NCI-H1105 treated with DMSO at 0.1 percent for 48 hours (cell line): ENCODE measurements around the gene TAF1C.
"Not testable (repeated sequence)": the region's sequence is repeated elsewhere in the genome, so short reads cannot be mapped to it uniquely, and the experiment has no call there.

Source experiments
- DNase-seq: peaks from one replicate; lab custom pipeline; 2025; lab: John Stamatoyannopoulos, UW

The TAF1C gene, protein sequence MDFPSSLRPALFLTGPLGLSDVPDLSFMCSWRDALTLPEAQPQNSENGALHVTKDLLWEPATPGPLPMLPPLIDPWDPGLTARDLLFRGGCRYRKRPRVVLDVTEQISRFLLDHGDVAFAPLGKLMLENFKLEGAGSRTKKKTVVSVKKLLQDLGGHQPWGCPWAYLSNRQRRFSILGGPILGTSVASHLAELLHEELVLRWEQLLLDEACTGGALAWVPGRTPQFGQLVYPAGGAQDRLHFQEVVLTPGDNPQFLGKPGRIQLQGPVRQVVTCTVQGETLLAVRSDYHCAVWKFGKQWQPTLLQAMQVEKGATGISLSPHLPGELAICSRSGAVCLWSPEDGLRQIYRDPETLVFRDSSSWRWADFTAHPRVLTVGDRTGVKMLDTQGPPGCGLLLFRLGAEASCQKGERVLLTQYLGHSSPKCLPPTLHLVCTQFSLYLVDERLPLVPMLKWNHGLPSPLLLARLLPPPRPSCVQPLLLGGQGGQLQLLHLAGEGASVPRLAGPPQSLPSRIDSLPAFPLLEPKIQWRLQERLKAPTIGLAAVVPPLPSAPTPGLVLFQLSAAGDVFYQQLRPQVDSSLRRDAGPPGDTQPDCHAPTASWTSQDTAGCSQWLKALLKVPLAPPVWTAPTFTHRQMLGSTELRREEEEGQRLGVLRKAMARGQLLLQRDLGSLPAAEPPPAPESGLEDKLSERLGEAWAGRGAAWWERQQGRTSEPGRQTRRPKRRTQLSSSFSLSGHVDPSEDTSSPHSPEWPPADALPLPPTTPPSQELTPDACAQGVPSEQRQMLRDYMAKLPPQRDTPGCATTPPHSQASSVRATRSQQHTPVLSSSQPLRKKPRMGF

DNA sequence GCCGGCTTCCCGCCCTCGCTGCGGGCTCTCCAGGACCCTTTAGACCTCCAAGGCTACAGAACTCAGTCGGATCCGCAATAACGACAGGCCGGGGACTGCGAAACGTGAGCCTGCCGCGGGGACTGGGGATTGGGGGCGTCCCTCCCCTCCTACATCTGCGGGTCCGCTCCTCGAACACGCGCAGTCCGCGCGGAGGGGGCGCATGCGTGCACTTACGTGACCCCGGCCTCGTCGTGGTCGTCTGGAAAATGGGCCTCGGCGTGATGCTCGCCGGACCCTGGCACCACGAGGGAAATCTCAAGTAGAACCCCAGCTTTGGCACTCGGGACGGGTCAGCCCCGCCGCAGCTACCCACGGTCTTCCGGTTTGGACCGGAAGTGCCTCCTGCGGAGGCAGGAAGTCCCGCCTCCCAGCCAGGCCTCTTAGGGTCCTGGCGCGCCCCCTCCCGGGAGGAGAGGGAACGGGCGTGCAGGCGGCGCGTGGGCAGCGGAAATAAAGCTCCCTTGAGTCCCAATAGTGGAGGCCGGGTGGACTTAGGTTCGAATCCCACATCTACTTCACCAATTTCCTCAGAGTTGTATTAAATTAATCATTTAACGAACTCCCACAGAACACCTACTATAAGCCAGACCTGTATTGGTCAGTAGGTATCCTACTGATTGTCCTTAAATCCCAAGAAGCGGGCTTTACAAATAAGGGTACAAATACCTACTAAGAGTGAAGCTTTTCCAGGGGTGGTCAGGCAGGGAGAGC lies at the start of gene TAF1C:
Gene TAF1C, minus strand, starts transcription at position 373 of the 753 bp plus-strand sequence. CDS start 2,069 bp downstream, outside the sequence.
- DNase-seq = peak; percentile 77

DNA sequence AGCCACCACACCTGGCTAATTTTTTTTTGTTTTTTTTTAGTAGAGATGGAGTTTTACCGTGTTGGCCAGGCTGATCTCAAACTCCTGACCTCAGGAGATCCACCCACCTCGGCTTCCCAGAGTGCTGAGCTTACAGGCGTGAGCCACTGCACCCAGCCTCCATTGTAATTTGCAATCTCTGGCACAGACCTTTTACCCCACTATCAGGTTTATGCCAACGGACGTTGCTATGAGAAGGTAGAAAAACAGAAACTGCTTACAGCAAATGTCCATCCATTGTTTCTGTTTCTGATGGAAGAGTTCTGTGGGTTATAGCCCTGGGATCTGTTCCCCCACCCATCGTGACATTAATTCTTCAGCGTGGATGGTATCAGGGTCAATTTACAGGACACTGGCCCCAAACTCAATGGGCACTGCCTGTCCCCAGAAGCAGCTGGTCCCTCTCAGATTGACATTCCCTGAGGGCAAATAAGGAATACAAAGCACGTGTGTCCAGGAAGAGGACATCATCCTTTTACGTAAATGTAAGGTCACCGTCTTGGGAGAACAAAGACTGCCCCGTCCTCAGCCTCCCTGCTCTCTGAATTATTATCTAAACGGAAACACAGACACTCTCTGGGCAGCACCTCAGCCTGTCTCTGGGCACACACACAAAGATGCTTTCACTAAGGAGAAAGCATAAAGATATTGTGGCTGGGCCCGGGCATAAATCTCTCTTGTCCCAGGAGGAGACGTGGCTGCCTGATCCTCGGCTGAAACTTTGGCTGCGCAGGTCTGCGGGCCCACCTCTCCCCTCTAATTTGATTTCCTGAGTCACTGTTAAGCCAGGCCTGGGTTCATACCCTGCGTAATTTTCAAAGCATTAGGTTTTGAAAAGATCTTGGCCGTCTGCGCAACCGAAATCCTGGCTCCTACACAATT lies 47.7 kb upstream of the TAF1C start:
- no peak for DNase-seq

DNA sequence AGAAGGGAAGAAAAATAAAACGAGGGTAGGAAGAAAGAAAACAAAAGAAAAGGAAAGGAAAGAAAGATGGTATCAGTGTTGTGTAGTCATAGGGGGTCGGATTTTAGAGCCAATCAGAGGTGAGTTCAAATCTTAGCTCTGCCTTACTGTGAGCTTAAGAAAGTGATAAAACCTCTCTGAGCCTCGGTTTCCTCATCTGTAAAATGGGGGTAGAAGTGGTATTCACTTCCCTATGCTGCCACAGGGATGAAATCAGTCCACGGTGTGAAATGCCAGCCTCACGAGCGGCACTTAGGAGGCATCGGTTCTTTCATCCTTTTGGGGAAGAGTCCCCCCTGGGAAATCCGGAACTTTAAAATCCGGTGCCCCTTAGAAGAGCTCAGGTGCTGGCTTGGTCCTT lies 46.9 kb upstream of the TAF1C start:
- no peak for DNase-seq

DNA sequence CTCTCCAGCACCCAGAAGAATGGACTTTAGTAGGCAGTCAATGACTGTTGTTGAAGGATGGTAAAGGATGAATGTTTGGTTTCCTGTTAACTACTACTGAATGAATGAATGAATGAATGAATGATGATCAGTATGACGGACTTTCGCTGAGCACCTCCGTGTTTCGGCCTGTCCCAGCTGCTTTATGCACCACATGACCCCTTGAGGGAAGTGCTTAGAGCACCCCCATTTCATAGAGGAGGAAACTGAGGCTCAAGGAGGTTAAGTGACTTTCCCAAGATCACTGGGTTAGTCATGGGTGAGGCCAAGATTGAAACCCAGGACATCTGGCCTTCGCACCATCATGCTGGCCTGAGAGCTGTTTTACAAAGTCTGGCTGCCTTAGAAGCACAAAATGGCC lies 46.1 kb upstream of the TAF1C start:
- no peak for DNase-seq

DNA sequence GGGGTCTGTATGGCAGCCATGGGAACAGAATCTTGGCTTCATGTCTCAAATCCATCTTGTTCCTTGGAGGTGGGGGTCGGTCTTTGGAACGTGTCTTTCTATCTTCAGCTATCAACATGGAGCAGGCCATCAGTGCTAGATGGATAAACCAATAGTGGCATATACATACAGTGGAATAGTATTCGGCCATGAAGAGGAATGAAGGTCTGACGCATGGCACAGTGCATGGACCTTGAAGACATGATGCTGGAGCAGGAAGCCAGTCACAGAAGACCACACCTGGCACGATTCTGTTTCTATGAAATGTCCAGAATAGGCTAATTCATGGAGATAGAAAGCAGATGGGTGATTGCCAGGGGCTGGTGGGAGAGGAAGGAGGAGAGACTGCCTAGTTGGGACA lies 45.2 kb upstream of the TAF1C start:
- no peak for DNase-seq

DNA sequence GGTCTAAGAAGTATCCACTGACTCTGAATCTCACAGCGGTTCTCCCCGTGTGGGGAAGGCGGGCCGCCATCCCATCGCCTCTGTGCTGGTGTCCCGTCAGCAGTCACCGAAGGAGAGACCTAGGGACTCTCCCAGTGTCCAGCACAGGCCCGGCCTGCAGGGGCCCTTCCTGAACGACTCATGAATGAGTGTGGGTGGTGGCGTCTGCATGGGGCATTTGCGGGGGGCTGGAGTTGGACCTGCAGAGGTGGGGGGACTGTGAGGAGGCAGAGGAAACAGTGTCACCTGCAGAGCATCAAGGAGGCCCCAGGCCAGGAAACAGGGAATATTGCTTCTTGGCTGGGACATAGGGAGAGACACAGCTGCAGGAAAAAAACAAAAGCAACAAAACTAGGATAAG lies 42.6 kb upstream of the TAF1C start:
- no peak for DNase-seq

DNA sequence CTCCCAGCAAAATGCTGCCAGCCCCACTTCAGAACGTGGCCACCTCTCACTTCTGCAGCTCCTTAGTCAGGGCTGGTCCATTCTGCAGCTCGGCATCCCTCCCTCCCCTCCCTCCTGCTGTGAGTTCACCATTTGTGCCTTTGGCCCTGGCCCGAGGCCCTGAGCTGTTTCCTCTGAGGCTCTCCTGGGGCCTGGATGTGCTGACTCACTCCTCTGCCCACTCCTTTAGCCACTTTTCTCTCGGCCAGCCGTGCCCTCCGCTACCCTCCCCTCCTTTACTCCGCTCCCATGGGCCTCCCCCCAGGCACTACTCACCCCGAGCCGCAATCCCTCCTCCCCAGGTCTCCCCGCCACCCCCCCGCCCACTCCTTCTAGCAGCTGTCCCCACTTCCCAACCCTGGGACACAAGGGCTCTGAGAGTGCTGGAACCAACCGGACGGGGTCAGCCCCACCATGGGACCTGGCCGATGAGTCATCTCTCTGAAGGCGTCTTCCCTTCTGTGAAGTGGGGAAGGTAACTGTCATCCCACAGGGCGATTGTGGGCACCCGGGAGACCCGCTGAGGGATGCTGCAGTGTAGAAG lies 41.5 kb upstream of the TAF1C start:
- no peak for DNase-seq

DNA sequence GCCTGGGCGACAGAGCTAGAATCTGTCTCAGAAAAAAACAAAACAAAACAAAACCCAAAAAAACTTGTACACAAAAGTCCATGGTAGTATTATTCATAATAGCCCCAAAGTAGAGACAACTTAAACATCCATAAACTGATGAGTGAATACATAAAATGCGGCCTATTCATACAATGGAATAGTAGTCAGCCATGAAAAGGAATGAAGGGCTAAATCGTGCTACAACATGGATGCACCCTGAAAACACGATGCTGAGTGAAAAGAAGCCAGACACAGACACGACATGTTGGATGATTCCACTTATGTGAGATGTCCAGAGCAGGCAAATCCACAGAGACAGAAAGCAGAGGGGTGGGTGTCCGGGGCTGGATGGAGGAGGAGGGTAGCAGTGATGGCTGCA lies 40.7 kb upstream of the TAF1C start:
- DNase-seq = no peak

DNA sequence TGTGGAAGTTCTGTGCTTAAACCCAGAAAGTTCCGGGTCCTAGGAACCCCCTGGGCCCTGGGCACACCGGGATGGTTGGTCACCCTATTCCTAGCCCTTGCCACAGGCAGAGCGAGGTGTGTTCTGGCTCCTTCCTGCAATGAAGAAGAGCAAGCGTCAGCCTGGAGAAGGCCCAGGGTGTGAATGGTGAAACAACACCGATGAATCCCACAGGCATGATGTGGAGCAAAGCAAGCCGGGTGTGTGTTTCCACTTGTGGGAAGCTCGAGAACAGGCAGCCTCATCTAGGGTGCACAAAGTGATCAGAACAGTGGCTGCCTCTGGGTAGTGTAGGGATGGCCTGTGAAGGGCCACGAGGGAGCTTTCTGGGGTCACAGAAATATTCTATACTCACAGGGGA lies 39.2 kb upstream of the TAF1C start:
- no peak for DNase-seq

DNA sequence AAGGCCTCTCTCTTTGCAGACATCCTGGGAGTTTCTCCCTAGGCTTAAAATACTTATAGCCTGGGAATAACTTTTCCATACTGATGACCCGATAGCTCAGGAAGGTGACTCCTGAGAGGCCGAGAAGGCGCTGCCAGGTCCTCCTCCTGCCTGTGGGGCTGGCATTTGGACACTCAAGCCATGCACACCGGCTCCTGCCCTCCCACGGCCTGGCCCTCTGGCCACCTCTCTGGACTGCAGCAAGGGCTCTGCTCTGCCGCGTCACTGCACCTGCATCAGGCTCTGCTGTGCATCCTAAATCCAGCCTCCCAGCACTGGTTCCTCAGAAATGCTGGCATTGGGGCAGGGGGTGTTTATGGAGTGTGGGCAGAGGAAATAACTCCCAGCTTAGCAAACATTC lies 38.7 kb upstream of the TAF1C start:
- DNase-seq = no peak

DNA sequence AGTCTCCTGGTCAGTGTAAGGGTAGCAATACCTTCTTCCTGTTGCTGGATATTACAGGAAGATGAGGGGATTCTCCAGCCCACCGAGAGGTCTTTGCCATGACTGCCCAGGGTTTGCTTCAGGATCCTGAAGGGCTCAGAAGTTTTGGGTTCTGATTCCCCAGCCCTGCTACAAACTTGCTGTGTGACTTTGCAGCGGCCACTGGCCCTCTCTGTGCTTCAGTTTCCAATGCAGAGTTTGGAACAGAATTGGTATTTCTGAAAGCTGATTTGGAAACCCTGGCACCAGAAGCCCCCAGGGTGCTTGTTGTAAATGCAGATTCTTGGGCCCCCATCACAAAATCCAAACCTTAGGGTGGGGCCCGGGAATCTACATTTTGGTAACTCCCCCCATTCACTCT lies 38.3 kb upstream of the TAF1C start:
- DNase-seq = no peak

DNA sequence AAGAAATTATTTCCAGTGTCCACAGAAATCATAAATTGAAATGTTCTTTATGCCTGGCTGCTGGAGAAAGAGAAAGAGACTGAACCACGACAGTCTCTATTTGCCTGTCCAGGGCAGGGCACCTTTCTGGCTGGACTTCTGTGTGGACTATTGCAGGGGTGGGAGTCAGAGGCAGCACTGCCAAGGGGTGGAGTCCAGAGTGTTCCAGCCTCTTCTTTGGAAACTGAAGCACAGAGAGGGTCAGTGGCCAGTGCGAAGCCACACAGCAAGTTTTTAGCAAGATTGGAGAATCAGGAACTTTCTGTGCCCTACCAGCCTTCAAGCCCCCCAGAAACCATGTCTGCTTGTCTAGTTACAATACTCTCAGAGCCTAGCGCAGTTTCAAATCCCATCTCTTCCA lies 37.7 kb upstream of the TAF1C start:
- no peak for DNase-seq

DNA sequence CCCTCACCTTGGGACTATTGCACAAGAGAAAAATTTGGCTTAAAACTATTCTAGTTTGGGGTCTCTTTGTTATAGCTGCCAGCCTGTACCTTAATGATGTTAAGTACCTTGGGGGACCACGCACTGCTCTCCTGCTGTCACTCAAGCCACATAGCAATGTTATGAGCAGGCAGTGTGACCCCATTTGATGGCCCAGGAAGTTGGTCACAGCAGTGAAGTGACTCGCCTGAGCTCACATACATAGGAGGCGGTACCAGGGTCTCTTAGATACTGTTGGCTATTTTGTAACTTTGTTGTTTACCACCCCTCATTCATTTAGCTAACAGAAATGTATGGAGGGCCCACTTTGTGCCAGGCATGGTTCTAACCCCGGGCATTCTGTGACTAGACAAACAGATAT lies 36.6 kb upstream of the TAF1C start:
- DNase-seq = no peak

DNA sequence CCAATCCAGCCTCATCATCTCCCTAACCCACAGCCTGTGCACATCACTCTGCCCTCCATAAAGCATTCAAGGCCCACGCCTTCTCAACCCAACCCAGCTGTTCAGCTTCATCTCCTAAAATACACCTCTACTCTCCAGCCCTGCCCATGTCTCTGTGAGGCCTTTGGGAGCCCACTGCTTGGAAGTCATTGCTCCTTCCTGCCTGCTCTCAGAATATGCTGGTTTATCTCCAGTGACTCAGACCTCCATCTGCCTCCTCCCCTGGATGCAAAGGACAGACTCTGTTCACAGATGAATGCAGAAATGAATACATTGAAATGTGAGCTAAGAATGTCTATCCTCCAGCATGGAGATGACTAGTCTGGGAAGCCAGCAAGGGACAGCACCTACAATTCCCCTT lies 34.0 kb upstream of the TAF1C start:
- DNase-seq = no peak

DNA sequence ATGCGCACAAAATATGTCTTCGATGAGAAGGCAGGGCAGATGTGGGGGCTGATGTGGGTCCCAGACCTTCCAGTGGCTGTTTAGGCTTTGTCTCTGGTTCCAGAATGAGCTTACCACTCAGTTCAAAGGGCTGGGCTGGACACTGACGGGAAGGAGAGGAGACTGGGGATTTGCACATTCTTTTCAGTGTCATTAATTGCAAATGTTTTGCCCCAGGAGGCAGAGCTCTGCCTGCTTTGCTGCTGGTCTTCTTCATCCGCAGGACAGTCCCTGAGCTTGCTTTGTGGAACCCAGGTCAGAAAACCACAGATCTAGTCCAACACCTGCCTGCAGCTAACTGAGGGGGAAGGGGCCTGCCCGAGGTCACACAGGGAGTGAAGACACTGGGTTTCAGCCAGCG lies 32.1 kb upstream of the TAF1C start:
- DNase-seq = no peak

DNA sequence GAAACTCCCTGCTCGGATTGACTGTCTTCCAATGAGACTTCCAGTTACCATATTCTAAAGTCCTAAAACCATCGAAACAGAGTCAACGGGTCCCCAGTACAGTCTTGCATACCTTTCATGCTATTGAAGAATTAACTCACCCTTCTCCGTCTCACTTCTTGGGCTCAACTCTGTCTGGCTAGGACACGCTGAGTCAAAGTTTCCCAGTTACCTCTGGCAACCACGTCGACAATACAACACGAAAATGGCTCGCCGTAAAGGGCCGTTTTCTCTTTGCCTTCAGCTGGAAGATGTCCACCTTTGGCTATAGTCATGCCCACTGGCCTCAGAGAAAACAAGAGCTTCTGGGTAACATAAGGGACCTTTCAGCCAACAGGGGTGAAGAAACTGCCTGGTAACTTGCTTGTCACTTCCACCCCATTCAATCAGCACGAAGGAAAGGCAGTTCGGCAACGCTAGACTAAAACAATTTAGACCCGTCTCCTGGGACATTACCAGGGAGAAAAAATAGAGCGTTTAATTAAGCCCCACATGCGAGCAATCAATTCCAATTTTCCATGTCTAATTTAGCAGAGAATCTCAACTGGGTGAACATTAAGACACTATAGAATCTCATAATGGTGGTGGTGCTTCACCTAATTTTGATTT lies 31.4 kb upstream of the TAF1C start:
- DNase-seq = no peak

DNA sequence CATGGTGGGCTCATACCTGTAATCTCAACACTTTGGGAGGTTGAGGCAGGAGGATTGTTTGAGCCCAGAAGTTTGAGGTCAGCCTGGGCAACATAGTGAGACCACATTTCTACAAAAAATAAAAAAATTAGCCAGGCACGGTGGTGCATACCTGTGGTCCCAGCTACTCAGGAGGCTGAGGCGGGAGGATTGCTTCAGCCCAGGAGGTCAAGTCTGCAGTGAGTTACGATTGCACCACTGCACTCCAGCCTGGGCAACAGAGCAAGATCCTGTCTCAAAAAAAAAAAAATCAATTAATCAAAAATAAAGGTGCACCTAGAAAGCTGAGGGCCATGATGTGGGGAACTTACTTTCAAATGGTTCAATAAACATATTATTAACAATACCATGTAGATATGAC lies 29.3 kb upstream of the TAF1C start:
- DNase-seq = not testable (repeated sequence)

DNA sequence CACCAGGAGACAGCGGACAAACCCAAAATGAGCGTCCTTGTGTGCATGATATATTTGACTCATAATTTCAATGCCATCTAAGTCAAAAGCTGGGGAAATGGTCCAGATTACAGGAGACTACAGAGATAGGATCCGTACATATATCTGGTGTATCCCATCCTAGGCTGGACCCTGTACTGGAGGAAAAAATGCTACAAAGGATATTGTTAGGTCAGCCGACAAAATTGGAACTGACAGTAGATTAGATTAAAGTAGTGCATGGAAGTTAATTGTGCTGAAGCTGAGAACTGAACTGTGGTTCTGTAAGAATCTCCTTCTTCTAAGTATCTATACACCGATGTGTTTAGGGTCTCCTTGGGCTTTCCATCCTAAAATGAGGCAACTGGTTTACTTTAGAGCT lies 28.7 kb upstream of the TAF1C start:
- no peak for DNase-seq

DNA sequence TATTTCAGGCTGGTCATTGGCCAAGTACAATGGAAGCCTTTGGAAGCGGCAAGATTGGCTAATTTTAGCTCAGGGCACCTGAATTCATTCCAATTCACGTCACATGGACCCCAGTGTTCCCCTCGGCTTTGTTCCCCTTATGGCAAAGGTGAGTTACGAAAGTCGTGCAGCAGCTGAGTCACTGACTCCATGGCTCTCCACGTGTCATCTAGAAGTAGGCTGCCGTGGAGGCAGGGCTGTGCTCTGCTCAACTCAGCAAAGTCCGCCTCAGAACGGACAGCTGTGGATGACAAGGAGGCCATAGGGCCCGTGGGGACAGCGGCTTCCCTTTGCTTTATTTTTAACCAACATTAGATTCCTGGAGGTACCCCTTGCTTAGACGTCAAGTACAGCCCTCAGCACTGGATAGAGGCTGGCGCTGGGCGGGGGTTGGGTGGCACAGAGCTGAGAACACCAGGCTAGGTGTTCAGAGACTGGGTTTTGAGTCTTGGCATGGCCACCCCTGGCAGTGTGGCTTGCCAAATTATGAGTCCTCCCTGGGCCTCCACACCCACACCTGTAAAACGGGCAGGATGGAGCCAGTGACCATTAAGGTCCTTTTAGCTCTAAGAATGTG lies 27.7 kb upstream of the TAF1C start:
- DNase-seq = no peak

DNA sequence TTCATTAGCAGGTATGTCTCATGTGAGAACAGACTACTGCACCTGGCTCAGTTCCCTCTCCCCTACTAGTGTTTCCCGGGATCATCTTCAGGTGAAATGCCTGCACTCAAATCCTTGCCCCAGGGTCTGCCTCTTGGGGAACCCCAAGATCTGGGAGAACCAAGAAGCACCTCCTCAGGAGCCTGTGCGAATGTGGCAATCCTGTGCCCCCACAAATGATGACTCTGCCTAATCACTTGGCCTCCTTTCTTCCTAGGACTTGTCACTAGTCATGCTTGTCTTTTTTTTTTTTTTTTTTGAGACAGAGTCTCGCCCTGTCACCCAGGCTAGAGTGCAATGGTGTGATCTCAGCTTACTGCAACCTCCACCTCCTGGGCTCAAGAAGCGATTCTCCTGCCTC lies 25.8 kb upstream of the TAF1C start:
- DNase-seq = no peak
